Activated CD4-positive, alpha-beta T cell treated with anti-CD3 and anti-CD28 coated beads for 4 hours (primary cell): ENCODE data around the gene ANK3.

Experiments used
- DNase-seq, 2 donors: peaks; one replicate each; pipeline ENCODE4 v3.0.0-alpha.2; 2020

Gene ANK3

GRCh38 chr10:60167050-60167449, 222.6 kb downstream of the ANK3 start:
- DNase-seq = no peak

- no peak for DNase-seq
These were observed 225.9 kb downstream of the ANK3 start for GRCh38 chr10:60163786-60164185.

DNA sequence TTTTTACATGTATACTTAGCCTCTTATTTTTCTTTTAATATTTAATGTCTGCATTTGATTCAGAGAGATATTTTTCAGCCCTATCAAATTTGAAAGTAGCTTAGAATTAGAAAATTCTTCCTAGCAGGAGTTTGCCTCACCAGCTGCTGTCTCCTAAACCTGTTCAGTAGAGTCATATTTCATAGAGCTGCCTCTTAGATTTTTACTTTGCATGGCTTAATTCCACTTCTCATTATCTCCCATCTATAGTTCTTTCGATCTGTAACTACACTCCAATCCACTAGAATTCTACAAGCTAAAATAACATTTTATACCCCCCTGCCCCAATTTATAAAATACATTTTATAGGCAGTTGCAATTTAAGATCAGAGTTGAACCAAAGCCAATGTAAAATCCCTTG, 227.0 kb downstream of the ANK3 start:
- no peak for DNase-seq

GRCh38 chr10:60155943-60156683, 233.6 kb downstream of the ANK3 start:
- DNase-seq = no peak

DNA sequence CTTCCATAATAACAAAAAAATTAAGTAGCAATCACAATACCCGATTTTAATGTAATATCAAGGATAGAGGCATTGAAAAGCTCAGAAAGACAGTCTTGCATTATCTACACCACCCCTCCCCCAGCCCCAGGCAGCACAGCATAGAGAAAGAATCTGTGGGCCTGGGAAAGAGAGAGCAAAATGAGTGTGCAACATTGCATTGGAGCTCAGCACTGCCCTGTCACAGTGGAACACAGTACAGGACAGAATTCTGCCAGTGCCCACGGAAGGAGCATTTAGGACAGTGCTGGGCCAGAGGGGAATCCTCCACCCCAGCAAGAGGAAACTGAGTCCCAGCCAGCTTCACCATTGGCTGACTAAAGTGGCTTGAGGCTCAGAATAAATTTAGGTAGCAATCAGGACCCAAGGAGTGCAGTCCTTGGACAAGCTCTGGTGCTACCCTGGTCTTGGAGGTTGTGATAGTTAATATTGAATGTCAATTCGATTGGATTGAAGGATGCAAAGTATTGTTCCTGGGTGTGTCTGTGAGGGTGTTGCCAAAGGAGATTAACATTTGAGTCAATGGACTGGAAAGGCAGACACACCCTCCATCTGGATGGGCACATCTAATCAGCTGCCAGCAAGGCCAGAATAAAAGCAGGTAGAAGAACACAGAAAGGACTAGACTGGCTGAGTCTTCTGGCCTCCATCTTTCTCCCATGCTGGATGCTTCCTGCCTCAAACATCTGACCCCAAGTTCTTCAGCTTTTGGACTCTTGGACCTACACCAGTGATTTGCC, 234.4 kb downstream of the ANK3 start:
- DNase-seq = no peak

DNA sequence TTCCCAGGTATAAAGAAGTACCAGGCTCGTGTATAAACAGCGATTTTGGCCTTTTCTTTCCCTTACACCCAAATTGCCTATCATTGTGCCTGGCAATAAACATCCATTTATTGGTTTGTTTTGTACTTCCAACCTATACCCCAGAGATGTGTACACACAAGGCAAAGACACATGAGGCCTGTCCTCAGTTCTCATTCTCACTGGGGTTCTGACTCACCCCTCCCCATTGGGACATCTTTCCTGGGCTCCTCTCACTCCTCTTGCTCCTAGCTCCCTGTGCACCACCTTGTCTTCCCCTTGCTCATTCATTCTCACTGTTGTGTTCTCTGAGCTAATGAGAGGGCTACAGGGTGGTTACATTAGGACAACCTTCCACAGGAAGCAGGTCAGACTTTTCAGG, 240.7 kb downstream of the ANK3 start:
- no peak for DNase-seq

DNA sequence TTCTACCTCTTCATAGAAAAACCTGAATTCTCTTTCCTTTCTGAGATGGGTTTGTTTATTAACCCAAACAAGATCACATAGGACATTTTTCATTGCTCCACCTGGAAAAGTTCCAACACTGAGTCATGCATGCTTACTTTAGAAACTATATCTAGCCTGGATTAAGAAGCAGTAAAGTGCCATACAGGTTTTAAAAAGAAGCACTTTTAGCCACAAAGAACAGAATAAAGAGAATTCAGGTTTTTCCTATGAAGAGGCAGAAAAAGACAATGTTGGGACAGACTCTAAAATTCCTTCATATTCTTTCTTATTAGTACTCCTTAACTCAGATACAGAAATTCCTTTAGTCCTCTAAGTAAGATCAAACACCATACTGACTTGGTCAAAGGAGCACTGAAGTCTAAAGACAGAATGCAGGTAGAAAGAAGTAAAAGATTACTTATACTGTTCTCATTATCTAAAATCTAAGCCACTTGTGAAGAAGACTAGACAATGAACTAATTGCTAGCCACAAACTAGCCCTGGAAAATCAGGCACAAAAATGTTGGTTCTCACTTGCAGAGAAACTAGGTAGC, 241.3 kb downstream of the ANK3 start:
- no peak for DNase-seq

DNA sequence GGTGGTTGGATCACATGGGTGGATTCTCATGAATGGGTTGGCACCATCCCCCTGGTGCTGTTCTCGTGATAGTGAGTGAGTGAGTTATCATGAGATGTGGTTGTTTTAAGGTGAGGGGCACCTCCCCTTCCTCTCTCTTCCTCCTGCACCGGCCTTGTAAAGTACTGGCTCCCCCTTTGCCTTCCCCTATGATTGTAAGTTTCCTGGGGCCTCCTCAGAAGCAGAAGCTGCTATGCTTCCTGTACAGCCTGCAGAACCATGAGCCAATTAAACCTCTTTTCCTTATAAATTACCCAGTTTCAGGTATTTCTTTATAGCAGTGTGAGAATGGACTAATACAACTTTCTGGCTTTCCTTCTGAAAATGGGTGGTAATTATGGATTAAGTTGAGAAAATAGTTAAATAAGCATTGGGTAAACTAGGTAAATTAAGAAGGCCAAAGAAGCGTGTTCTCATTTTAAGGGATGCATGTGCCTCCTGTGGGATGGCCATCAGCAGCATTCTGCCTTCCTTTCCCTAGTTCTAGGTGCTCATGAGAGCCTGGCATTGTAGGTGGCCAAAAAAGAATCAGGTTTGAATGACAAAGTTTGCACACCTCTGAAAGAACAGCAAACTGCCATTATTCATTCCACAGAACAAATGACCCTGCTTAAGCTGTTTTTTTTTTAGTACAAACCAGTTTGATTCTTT, 242.0 kb downstream of the ANK3 start:
- DNase-seq = no peak

DNA sequence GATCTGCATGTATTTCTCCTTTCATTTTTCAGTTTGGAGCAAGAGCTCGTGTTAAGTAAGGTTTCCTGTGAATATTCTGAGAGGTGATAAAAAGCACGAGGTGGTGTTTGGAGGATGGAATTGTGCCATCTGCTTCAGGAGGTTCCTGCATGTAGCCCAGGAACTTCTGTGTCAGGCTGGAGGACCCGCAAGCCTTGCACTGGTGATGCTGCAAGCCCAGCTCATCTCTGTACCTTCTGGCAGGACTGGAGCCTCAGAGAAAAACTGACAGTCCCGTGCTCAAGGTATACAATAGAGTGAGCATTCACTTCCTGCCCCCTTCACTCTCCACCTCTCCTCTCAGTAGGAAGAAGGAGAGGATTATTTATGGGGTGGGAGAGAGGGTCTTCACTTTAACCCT, 242.7 kb downstream of the ANK3 start:
- no peak for DNase-seq

GRCh38 chr10:60144099-60144498, 245.6 kb downstream of the ANK3 start:
- no peak for DNase-seq

- DNase-seq = no peak
These were observed 246.9 kb downstream of the ANK3 start for GRCh38 chr10:60142736-60143135.

DNA sequence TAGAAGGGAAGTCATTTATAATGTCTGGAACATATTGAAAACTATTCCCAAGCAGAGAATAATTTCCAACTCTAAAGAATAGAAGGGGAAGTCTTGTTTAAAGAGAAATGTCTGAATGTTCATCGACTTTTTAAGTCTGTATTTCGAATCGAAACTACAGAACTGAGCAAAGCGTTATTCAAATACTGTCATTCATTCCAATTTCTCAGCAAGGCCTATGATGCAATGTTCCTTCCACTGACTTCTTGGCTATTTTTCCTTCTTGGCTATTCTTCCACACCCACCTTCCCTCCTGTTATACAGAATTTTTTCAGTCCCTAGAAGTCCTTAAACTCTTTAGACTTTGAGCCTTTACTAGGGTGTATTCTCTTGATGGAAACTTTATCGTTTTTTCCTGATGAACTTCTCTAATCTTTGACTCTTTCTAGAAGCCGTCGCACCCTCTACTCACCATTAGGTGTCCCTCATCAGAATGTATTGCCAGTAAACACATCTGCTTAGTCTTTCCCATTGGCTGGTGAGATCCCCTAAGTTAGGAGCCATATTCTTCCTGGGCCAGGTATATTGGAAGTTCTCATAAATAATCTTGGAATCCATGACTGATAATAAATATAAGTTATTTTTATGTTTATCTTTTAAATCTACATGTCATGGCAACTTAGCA, 247.6 kb downstream of the ANK3 start:
- no peak for DNase-seq

DNA sequence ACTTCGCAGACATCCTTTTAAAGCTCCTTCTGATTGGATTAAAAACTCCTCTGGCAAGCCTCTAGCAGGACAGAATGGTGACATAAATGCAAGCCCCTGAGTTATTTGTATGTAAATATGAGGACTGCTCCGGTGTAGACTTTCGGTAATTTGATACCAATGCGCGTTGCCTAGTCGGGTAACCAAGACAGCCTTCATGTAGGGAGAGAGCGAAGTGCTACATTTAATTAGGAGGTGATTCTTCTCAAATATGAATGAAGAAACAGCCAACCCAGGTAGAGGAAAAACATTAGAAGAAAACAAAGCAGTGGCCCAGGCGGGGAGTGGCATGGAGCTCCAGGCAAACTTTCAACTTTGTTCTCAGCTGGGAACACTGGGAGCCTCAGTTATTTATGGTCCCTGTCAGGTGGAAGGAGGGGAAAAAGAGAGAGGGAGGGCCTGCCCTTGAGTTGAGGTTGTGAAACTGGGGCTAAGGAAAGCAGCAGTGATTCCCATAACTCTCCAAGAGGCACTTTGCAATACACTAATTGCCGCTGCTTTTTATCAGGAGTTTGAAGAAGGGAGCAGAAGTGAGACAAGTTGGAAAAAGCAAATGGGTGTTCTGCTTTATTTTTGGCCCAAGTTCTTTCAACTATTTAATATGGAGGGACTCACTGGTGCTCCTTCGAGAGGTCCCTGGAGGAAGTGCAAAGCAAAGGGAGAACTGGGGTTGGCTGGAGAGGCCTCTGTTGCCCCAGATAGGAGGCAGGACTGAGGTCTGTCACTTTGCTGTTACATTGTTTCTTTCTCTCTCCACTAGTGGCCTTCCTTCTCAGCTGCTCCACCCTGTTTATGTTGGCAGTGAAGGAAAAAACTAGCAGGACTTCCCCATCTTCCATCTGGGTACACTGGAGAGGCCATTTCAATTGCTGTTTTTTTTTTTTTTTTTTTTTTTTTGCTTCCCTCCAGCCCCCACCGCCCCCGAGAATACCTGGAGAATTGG, 248.7 kb downstream of the ANK3 start:
- DNase-seq = no peak

GRCh38 chr10:60139798-60140566, 249.7 kb downstream of the ANK3 start:
- no peak for DNase-seq

- no peak for DNase-seq
These were observed 250.4 kb downstream of the ANK3 start for GRCh38 chr10:60139290-60139689.

DNA sequence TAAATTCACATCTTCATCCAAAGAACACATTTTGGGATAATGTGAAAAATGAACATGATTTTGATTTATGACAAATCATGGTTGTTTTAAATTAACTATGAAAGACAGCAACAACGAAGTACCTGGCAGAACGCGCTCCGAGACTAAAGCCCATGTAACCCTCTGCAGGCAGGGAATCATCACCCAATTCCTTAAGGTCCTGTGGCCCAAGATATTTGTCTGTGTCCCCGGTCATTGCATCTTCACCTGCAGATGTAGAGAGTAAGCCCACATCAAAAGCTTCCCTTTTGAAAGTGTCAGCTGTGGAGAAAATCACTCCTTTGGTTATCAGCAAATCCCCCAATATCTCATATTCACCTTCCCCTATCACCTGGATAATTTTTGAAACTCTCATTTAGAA, 250.8 kb downstream of the ANK3 start:
- no peak for DNase-seq

GRCh38 chr10:60138026-60138425, 251.6 kb downstream of the ANK3 start:
- no peak for DNase-seq

DNA sequence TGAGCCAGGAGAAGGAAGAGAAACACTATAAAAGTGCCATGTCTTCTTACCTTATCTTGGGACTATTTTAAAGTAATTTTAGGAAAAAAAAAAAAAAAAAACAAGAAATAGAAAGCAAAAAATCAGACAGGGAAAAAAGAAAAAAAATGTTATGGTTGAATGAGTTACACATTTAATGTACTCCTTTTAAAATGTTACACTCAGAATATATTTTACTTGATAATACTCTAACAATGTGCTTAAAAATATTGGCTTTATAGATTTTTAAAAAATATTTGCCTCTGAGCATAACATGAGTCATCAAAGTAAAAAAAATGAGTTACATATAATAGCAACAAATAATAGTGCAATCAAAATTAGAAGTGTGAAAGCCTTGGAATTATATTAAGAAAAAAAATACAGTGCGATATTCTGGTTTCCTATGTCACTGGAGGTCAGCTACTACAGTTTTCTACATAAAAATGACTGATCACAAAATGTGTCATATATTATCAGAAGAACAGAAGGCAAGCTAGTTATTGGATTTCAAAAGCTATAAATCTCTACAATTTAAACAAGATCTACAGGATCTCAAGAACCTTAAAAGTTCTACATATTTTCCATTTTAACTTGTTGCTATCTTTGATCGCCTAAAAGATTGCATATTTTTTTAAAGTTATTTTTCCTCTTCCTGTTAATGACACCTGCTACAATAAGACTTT, 252.2 kb downstream of the ANK3 start:
- no peak for DNase-seq

GRCh38 chr10:60135020-60135419, 254.7 kb downstream of the ANK3 start:
- DNase-seq = no peak

GRCh38 chr10:60134548-60134947, 255.1 kb downstream of the ANK3 start:
- no peak for DNase-seq
